Stromal cell of bone marrow (primary cell): Measurements from ENCODE around the gene PKN3.

Experiments
- DNase-seq: peaks from one replicate; pipeline ENCODE4 v3.0.0-alpha.2; 2012; ENCODE audit warnings: low read depth

The PKN3 gene

DNA sequence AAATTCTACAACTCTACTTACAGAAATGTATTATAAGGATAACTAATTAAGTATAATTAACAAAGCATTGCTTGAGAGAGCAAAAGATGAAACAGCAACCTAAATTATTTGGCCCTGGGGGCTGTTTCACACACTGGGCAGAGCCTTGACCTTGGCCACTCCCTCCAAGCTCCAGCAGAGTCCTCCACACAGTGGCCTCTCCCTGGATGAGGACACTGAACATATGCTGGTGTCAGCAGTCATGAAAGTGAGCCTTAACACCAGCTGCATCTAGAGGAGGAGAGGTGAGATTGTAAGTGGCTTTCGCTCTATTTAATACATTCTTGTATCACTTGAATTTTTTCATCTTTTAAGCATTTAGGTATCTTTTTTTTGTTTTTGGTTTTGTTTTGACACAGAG lies 44.9 kb downstream of the PKN3 start:
- no peak for DNase-seq

DNA sequence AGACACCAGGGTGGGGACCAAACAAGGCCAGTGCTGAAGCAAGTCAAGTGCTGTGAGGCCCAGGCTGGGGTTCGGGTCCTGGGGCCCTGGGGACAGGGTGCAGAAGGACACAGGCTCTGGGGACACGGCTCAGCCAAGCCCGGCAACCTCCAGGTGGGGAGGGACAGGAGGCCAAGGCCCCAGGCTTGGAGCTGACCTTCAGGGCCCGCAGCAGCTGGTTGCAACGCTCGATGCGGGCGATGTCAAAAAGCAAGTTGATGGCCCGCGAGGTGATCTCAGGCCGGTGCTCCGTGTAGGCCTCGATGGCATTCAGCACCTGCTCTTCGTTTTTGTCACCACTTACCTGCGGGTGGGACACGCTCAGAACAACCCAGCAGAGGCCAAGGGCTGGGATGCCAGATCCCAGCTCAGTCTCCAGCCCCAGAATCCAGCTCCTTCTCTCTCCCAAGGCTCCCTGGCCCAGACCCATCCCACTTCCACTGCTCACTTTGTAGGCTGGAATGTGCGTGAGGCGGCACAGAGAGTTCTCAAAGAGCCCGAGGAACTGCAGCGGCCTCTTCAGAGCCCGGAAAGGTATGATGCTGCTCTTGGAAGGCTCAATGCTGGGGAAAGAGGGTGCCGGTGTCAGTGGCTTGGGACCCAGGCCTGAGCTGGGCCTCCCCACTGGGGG lies 48.8 kb downstream of the PKN3 start:
- DNase-seq = no peak

DNA sequence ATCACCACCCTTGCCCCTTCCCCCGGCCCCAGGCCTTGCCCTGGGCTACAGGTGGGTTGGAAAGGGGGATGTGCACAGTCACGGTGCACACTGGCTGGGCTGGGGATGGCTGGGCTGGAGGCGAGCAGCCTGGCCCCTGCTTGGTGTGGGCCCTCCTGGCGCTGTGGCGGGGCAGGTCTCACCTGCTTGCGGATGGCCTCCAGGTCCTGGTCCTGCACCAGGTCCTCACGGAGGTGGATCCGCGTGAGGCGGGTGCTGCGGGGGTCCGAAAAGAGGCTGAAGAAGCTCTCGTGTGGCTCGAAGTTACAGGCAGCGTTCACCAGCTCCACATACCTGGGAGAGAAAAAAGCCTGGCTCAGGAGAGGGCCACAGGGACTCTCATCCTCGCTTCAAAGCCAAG lies 51.3 kb downstream of the PKN3 start:
- DNase-seq = no peak

DNA sequence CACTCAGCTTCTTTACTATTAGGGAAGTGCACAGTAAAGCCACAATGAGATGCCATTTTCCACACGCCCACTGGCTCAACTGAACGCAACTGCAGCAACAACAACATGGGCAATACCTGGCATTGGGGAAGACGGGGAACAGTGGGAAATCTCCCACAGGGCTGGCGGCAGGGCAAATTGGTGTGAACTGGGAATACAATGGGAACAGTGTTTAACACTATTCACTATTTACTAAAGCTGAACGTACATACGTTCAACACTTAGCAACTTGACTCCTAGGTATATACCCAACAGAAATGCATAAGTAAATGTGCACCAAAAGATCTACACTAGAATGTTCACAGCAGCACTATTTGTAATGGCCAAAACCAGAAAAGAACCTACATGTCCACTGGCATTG lies 55.3 kb downstream of the PKN3 start:
- no peak for DNase-seq

DNA sequence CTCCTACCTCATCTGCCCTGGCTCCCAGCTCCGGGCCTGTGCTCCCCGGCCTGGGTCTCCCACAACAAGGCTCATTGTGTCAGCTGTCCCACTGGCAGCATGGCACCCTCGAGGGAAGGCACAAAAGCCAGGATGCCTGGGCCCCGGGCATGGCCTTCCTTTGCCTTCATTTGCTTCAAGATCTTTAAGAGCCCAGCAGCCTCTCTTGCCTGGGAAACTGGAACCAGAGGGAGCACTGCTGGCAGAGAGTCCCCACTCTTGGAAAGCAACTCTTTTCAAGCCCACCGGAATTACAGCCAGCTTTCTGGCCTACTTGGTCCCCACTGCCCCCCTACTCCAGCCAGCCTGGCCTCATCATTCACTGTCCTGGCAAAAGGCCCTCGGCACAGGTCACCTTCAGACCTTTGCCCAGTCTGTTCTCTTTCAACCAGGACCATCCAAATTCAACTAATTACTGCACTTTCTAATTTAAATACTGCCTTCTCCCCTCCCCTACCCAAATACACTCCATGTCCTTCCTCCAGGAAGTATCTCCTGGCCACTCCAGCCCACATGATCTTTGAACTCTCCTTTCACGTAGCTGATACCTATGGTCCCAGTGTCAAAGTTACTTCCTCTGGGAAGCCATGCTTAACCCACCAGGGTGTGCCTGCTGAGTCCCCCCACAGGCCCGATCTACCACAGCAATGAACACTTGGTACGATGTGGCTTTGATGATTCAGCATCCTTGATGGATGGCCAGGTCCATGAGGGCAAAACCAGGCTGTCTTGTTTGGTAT lies 60.6 kb downstream of the PKN3 start:
- DNase-seq = no peak

DNA sequence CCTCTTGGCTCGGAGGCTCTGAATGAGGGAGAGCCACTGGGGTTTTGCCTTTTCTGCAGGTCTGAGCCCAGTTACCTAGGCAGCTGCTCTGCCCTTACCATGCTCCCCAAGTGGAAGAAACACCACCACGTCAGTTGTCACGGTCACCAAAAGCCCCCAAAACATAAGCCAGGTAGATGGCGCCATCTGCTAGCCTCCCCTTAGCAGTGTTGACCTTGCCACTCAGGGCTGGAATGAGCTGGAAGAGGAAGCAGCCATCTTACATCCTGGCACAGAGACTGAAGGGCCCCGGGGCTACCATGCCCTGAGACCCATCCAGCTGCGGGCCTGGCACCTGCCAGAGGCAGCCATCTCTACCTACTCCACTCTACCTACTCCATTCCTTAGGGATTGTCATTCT lies 62.1 kb downstream of the PKN3 start:
- DNase-seq = no peak

DNA sequence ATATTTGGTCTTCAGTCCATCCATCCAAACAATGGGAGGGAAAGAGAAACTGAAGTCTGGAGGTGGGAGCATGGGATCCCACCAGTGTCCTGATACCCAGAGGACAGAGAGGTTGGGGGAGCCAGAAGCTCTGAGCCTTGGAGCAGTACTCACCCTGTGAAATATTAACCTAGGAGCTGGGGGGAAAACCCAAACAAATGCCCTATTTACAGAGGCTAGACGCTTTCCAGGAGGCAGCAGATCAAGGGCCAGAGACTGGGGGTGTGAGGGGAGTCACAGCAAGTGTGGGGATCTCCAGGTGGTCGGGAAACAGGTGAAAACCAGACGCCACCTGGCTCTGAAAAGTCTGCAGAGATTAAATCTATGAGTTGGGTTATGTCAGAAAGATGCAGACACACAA lies 63.2 kb downstream of the PKN3 start:
- no peak for DNase-seq

DNA sequence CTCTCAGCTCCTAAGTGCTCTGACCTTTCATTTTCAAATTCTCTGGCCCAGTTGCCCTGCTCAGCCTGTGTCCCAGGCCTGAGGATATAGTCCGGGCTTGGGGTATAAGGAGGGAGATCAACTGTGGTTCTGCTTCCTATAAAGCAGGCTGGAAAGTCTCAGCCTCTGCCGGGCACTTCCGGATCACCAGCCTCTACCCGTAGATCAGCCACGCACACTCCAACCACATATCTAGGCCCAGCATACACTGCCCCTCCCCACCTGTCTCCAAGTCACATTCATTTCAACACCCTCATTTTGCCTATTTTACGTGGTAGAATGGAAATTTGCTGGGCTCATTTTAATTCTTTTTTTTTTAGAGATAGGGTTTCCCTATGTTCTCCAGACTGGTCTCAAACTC lies 66.3 kb downstream of the PKN3 start:
- no peak for DNase-seq
